Neuronal stem cell (in vitro differentiated cells): ENCODE data around the gene CCDC57.

ENCODE experiments used
- DNase-seq: peaks from one replicate; pipeline ENCODE4 v3.0.0-alpha.2; 2013; ENCODE audit warnings: low spot score
- H2AFZ ChIP-seq: one replicate; pipeline ENCODE4 v1.6.1; 2013; ENCODE audit warnings: mild to moderate bottlenecking, low read length, inconsistent platforms
- H2AK5ac ChIP-seq: 2 replicates; pipeline ENCODE4 v1.6.1; 2013; ENCODE audit warnings: low read depth, mild to moderate bottlenecking, inconsistent platforms, low read length, moderate library complexity, mixed read lengths
- H2BK120ac ChIP-seq: 2 replicates; pipeline ENCODE4 v1.6.1; 2013; ENCODE audit warnings: low read depth, mild to moderate bottlenecking, inconsistent platforms, low read length, moderate library complexity, mixed read lengths
- H2BK12ac ChIP-seq: one replicate; pipeline ENCODE4 v1.6.1; 2013; ENCODE audit warnings: low read length, inconsistent platforms
- H2BK15ac ChIP-seq: 2 replicates; pipeline ENCODE4 v1.6.1; 2013; ENCODE audit warnings: mild to moderate bottlenecking, low read length, inconsistent platforms, mixed read lengths
- H2BK5ac ChIP-seq: one replicate; pipeline ENCODE4 v1.6.1; 2013; ENCODE audit warnings: inconsistent platforms, mild to moderate bottlenecking, low read length, moderate library complexity
- H3K14ac ChIP-seq: one replicate; pipeline ENCODE4 v1.6.1; 2013; ENCODE audit warnings: low read length, inconsistent platforms
- H3K18ac ChIP-seq: 2 replicates; pipeline ENCODE4 v1.6.1; 2013; ENCODE audit warnings: low read length, inconsistent platforms
- H3K23ac ChIP-seq: 2 replicates; pipeline ENCODE4 v1.6.1; 2013; ENCODE audit warnings: low read depth, mild to moderate bottlenecking, mixed read lengths, low read length, inconsistent platforms; ENCODE audit not compliant: poor library complexity
- H3K27ac ChIP-seq: replicated peaks from 3 replicates; pipeline ENCODE4 v1.5.1; 2013; ENCODE audit warnings: low read length, inconsistent platforms
- H3K27me3 ChIP-seq, 3 experiments: 2 replicates each; pipeline ENCODE4 v1.6.1; 2013; ENCODE audit warnings: low read length in 3 of 3, mild to moderate bottlenecking in 2 of 3, inconsistent platforms in 1 of 3, low read depth in 1 of 3, mixed read lengths in 1 of 3, moderate library complexity in 1 of 3; ENCODE audit not compliant: control insufficient read depth in 3 of 3, insufficient read depth in 3 of 3
- H3K36me3 ChIP-seq, 2 donors: replicated peaks in 1 of 2; 2 replicates each; pipeline ENCODE4 v1.6.1; 2013; ENCODE audit warnings: low read length in 2 of 2; ENCODE audit not compliant: control insufficient read depth in 2 of 2, insufficient read depth in 2 of 2
- H3K4ac ChIP-seq: 2 replicates; pipeline ENCODE4 v1.6.1; 2013; ENCODE audit warnings: inconsistent platforms, mild to moderate bottlenecking, low read length, moderate library complexity
- H3K4me1 ChIP-seq, 2 donors: 1 replicate in 1 of 2; 2 replicates in 1 of 2; pipeline ENCODE4 v1.6.1; 2013; ENCODE audit warnings: low read length in 2 of 2, low read depth in 1 of 2; ENCODE audit not compliant: control insufficient read depth in 2 of 2, insufficient read depth in 1 of 2
- H3K4me2 ChIP-seq: one replicate; pipeline ENCODE4 v1.6.1; 2013; ENCODE audit warnings: mild to moderate bottlenecking, low read length, inconsistent platforms; ENCODE audit not compliant: insufficient read depth, poor library complexity, severe bottlenecking
- H3K4me3 ChIP-seq, 2 donors: 2 replicates each; pipeline ENCODE4 v1.5.1; 2013; ENCODE audit warnings: low read length in 2 of 2, mild to moderate bottlenecking in 2 of 2, inconsistent platforms in 1 of 2, moderate library complexity in 1 of 2
- H3K79me1 ChIP-seq: one replicate; pipeline ENCODE4 v1.6.1; 2013; ENCODE audit warnings: low read depth, mild to moderate bottlenecking, inconsistent platforms, low read length, moderate library complexity
- H3K9ac ChIP-seq: one replicate; pipeline ENCODE4 v1.6.1; 2013; ENCODE audit warnings: mild to moderate bottlenecking, low read depth, low read length, inconsistent platforms; ENCODE audit not compliant: poor library complexity
- H3K9me3 ChIP-seq, 2 donors: replicated peaks in 1 of 2; 2 replicates each; pipeline versions ENCODE3 to v1.6.1; 2013; ENCODE audit warnings: low read length in 2 of 2, mild to moderate bottlenecking in 2 of 2, inconsistent platforms in 1 of 2, low read depth in 1 of 2, mixed read lengths in 1 of 2, moderate library complexity in 1 of 2; ENCODE audit not compliant: control insufficient read depth in 2 of 2, insufficient read depth in 1 of 2
- H4K8ac ChIP-seq: one replicate; pipeline ENCODE4 v1.6.1; 2013; ENCODE audit warnings: low read depth, mild to moderate bottlenecking, inconsistent platforms, low read length, moderate library complexity
- H4K91ac ChIP-seq: one replicate; pipeline ENCODE4 v1.6.1; 2013; ENCODE audit warnings: low read length, low read depth, mild to moderate bottlenecking, inconsistent platforms; ENCODE audit not compliant: poor library complexity
- WGBS, 2 donors: extraction: QIAGEN DNeasy Blood & Tissue Kit; methylation state at CpG; one replicate each; pipeline ENCODE4 v1.1.7; 2013; ENCODE audit warnings: missing lambda C conversion rate in 2 of 2, mixed read lengths in 1 of 2; ENCODE audit not compliant: insufficient read length in 2 of 2, insufficient replicate concordance in 1 of 2; ENCODE audit errors: extremely low coverage in 2 of 2; 5-methylcytosine and 5-hydroxymethylcytosine counted together

The CCDC57 gene

GRCh38 chr17:82101301-82101715 is 111.3 kb downstream of the CCDC57 start:
- H3K23ac ChIP-seq: peak overlapping the region; percentile 16
- peak overlapping the region; percentile 86 for H3K18ac ChIP-seq
- H3K4me2 ChIP-seq: no peak overlapping the region
- no CpG with 5 or more reads among the region's 10 CpGs for WGBS, 2 donors
- H4K8ac ChIP-seq: no peak overlapping the region
- H3K4ac ChIP-seq: peak overlapping the region; percentile 13
- H3K9ac ChIP-seq: no peak overlapping the region
- H2BK120ac ChIP-seq: no peak overlapping the region
- peak overlapping the region; percentile 83 for H2BK15ac ChIP-seq
- H3K36me3 ChIP-seq: peaks cover 2 to 9% of the 10 kb centered on the region in 2 donors
- no peak for DNase-seq
- no peak overlapping the region for H3K14ac ChIP-seq
- no peak overlapping the region for H3K4me3 ChIP-seq
- peaks cover 14% of the 10 kb centered on the region for H3K79me1 ChIP-seq
- no peak overlapping the region for H2BK12ac ChIP-seq
- peak overlapping the region; percentile 27 for H2AK5ac ChIP-seq
- peak overlapping the region; percentile 2 for H2BK5ac ChIP-seq
- H2AFZ ChIP-seq: no peak overlapping the region
- peaks cover 44 to 58% of the 10 kb centered on the region in 2 donors for H3K4me1 ChIP-seq
- no peaks in the 10 kb centered on the region for H3K27me3 ChIP-seq
- H3K27ac ChIP-seq: no peak overlapping the region
- H4K91ac ChIP-seq: no peak overlapping the region
- peaks cover 0 to 3% of the 10 kb centered on the region in 2 donors for H3K9me3 ChIP-seq

- Histone ChIP-seq H4K8ac (no peak overlapping the region), H2BK12ac (peak overlapping the region; percentile 89), H2AK5ac (peak overlapping the region; percentile 27), H3K27ac (no peak overlapping the region), H3K18ac (peak overlapping the region; percentile 82), H3K4me1 (peaks cover 46 to 58% of the 10 kb centered on the region in 2 donors), H2AFZ (no peak overlapping the region), H3K14ac (no peak overlapping the region), H2BK5ac (peak overlapping the region; percentile 2), H3K79me1 (peaks cover 20% of the 10 kb centered on the region), H3K27me3 (no peaks in the 10 kb centered on the region), H2BK15ac (peak overlapping the region; percentile 83), H3K23ac (peak overlapping the region; percentile 16), H3K4me3 (no peak overlapping the region), H3K4ac (peak overlapping the region; percentile 13), H2BK120ac (no peak overlapping the region), H3K4me2 (no peak overlapping the region), H3K36me3 (peaks cover 8 to 15% of the 10 kb centered on the region in 2 donors), H3K9ac (no peak overlapping the region), H3K9me3 (peaks cover 0 to 3% of the 10 kb centered on the region in 2 donors), H4K91ac (peak overlapping the region; percentile 69)
- no CpG with 5 or more reads among the region's 35 CpGs for WGBS, 2 donors
- no peak for DNase-seq
These were observed 111.9 kb downstream of the CCDC57 start for GRCh38 chr17:82100502-82101298.

GRCh38 chr17:82098939-82099763 is 113.5 kb downstream of the CCDC57 start:
- Histone ChIP-seq H2AFZ (peak overlapping the region; percentile 95), H3K18ac (peak overlapping the region; percentile 100), H3K36me3 (peaks cover 19 to 29% of the 10 kb centered on the region in 2 donors), H3K4ac (peak overlapping the region; percentile 98), H3K79me1 (peaks cover 28% of the 10 kb centered on the region), H4K91ac (peak overlapping the region; percentile 100), H3K4me3 (peak overlapping the region; percentile 47 to 75), H3K9me3 (peaks cover 0 to 3% of the 10 kb centered on the region in 2 donors), H3K9ac (peak overlapping the region; percentile 88), H2BK15ac (peak overlapping the region; percentile 99), H2BK5ac (peak overlapping the region; percentile 99), H2AK5ac (peak overlapping the region; percentile 100), H3K27ac (peak overlapping the region; percentile 83), H3K23ac (peak overlapping the region; percentile 100), H2BK120ac (peak overlapping the region; percentile 100), H2BK12ac (peak overlapping the region; percentile 93), H3K4me2 (peak overlapping the region; percentile 73), H3K14ac (peak overlapping the region; percentile 90), H3K4me1 (peaks cover 51 to 54% of the 10 kb centered on the region in 2 donors), H3K27me3 (no peaks in the 10 kb centered on the region), H4K8ac (no peak overlapping the region)
- no peak for DNase-seq
- no CpG with 5 or more reads among the region's 80 CpGs for WGBS, 2 donors
